GM12872 (cell line): Measurements from ENCODE around the gene GLRX2.

Source experiments
- TF ChIP-seq, protein P1 (sequence below): IDR thresholded peaks from 3 replicates; pipeline ENCODE4 v1.5.1; 2011; ENCODE audit warnings: low read depth, mild to moderate bottlenecking, low read length, moderate library complexity; ENCODE audit not compliant: insufficient read depth

The GLRX2 gene, protein sequence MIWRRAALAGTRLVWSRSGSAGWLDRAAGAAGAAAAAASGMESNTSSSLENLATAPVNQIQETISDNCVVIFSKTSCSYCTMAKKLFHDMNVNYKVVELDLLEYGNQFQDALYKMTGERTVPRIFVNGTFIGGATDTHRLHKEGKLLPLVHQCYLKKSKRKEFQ

DNA sequence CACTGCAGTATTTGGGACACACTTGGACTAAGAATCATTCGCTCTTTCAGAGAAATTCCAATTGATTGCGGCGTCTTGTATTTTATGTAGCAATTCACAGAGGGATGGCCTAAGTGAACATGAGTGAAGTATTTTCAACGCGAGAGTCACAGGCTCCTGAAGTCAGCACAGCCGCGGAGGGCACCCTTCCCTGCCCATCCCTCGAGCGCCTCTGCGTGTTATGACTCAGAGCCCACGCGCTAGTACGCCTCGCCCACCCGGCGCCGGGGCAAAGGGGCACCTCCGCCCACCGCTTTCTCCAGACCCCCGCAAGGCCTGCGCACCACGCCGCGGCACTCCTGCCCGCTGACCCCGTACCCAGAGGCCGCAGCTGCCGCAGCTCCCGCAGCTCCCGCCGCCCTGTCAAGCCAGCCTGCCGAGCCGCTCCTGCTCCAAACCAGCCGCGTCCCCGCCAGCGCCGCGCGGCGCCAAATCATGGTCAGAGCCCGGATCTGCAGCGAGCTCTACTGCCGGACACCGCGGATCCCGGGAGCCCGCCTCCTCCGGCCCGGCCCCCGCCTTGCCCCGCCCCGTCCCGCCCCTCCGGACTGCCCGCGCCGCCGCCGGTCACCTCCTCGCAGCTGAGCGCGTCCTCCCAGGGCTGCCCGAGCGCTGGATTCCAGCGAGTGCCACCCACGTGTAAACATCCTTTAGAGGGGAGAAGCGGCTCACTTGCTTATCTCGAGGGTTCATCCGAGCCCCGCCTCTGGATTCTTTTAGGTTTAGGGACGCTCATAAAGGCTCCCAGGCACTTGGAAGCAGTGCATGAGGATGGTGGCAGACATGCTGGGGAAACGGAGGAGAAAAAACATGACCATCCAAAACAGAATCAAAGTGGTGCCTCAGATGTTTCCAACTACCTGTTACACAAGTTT is at the start of gene GLRX2:
GLRX2 (minus strand) TSS at position 508 of the 914 bp plus-strand sequence; CDS start at position 476, 32 bp downstream.
- TF ChIP-seq, protein P1, sequence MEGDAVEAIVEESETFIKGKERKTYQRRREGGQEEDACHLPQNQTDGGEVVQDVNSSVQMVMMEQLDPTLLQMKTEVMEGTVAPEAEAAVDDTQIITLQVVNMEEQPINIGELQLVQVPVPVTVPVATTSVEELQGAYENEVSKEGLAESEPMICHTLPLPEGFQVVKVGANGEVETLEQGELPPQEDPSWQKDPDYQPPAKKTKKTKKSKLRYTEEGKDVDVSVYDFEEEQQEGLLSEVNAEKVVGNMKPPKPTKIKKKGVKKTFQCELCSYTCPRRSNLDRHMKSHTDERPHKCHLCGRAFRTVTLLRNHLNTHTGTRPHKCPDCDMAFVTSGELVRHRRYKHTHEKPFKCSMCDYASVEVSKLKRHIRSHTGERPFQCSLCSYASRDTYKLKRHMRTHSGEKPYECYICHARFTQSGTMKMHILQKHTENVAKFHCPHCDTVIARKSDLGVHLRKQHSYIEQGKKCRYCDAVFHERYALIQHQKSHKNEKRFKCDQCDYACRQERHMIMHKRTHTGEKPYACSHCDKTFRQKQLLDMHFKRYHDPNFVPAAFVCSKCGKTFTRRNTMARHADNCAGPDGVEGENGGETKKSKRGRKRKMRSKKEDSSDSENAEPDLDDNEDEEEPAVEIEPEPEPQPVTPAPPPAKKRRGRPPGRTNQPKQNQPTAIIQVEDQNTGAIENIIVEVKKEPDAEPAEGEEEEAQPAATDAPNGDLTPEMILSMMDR: no peak

DNA sequence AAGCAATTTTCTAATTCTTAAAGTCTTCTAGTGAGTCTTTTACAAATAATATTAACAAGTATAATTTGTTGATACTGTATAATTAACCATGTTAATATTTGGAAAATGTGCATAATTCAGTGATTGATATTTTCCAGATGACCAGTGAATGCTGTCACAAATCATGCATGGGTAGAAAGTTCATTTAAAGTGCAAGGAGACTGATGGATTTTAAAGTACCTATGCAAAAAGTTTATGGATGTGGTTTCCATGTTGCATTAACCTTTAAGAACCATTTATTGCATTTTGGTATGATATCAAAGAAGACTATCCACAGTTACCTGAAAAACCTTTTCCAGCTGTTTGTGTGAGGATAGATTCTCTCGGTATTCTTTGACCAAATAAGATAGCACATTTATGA is 39.8 kb upstream of the GLRX2 start:
- TF ChIP-seq, protein P1: no peak

DNA sequence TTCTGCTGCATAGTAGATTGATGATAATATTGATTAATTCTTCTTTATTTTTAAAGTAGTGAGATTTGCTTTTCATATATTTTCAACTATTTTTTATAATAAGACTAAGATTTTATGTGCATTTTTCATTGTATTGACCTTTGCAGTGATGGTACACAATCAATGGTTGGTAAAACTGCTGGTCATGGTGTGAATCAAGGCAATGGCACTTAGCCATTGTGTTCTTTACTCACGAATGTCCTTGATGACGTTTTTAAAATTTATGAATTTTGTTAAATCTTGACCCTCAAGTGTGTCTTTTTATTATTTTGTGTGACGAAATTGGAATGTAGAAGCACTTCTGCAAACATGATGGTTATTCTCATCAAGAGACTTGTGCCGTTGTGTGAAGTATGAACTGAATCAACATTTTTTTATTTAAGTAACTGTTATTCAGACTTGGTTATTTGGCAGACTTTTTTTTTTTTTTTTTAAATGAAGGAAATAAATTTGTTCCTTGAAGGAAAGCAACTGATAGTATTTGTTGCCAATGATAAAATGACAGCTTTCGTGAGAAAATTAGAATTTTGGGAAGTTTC is 39.2 kb upstream of the GLRX2 start:
- TF ChIP-seq, protein P1: no peak

DNA sequence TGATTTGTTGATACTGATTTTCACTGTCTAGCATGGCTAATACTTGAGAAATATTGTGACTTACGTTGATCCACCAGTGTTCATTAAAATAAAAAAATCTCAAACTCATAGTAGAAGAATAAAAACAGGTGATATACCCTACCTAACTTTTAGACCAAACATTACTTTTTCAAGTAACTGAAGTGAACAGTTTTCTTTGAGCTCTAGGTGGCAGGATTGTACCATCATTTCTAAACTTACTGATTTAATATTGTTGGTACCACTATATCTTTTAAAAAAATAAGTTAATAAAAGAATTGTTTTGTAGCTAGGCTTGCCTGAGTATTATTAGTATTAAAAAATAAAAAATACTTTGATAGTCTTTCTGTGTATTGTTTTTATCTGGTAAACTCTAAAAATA is 38.1 kb upstream of the GLRX2 start:
- TF ChIP-seq, protein P1: 0 out of 3 replicates have a peak, but pooled peaks have one; percentile 3

DNA sequence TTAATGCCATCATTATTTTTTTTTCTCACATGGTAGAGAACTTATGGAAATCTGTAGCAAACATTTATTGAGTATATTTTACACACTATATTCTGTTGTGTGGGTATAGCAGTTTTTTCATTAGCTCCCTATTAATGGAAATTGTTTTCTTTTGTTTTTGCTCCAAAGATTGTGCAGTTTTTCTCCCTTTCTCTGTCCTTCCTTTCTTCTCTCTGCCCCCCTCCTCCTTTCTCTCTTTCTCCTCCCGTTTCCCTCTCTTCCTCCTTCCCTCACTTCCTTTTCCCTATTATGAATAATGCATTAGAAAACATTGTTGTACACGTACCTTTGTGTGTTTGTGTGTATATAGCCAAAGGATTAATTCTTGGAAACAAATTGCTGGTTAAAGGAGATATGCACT is 37.2 kb upstream of the GLRX2 start:
- TF ChIP-seq, protein P1: no peak

DNA sequence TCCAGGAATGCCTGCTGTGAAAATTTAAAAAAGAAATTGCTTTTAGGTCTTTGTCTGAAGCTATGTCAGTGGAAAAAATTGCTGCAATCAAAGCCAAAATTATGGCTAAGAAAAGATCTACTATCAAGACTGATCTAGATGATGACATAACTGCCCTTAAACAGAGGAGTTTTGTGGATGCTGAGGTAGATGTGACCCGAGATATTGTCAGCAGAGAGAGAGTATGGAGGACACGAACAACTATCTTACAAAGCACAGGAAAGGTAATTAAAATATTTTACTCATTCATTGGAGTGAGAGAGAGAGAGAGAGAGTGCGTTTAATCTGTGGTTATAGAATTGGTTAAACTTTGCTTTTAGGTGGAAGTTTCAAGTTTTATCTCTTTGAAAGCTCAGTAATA is 36.6 kb upstream of the GLRX2 start:
- TF ChIP-seq, protein P1: no peak

DNA sequence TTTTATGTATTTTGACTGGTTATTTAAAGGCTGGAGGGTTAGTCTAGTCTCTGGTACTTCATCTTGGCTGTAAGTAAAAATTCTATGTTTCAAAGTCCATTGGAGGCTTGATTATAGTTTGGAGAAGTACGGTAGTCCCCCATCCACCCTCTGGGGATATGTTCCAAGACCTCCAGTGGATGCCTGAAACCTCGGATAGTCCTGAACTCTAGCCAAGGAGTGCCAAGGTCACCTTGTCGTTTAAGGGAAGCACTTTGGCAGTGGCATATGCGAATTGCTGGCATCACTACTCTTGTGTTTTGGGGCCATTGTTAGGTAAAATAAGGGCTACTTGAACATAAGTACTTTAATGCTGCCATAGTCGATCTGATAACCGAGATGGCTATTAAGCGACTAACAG is 35.0 kb upstream of the GLRX2 start:
- TF ChIP-seq, protein P1: no peak
